ENCODE measurements around the gene E2F2. TPM values are rescaled to one million over a fixed set of nuclear protein-coding genes. Genes with fewer than 3 reads are reported as not detected.

E2F2 gene
- total RNA-seq, 1 experiment from 2014 or later, result 5.1 TPM

GRCh38 chr1:23562137-23562876, 31.3 kb upstream of the E2F2 start:
- Mint-ChIP-seq H3K4me1 (peaks cover 68 to 76% of the 10 kb centered on the region in 2 experiments), H3K36me3 (ENCODE audit: insufficient read depth in 1 of 3, low read depth in 3 of 3) (peaks cover 9 to 15% (median 12%) of the 10 kb centered on the region in 3 experiments; a peak in 6 of 7 replicates), H3K27ac (peak overlapping the region; percentile 36 to 100 (median 99); a peak in 6 of 7 replicates), H3K4me3 (peak overlapping the region; percentile 42 to 53), H3K27me3 (ENCODE audit: low read depth) (peaks cover 15% of the 10 kb centered on the region), H3K9me3 (peaks cover 0 to 2% of the 10 kb centered on the region in 2 experiments; a peak in 1 of 5 replicates)
- no peak overlapping the region for H2BK15ac ChIP-seq (ENCODE audit: low read depth, low read length)
- no peak overlapping the region for H4K5ac ChIP-seq (ENCODE audit: insufficient read length, low read depth, low read length)
- no peaks in the 10 kb centered on the region for H4K20me1 ChIP-seq (ENCODE audit: control insufficient read depth, insufficient read depth, insufficient read length)
- H3K23me2 ChIP-seq (ENCODE audit: insufficient read length, low read depth, low read length, poor library complexity, severe bottlenecking), result peaks cover 22% of the 10 kb centered on the region
- peak overlapping the region; percentile 54; the same call in 1 of the 2 replicates for H3K14ac ChIP-seq (ENCODE audit: insufficient read depth, low read length)
- peak overlapping the region; percentile 29 for H3K27ac ChIP-seq (ENCODE audit: insufficient read length, low read depth, low read length)
- peak overlapping the region; percentile 49 for H3K18ac ChIP-seq (ENCODE audit: insufficient read length, low read depth, low read length)
- no peak overlapping the region; the same call in 1 of the 2 replicates for H3K4ac ChIP-seq (ENCODE audit: low read depth, low read length)
- no CpG with 5 or more reads among the region's 19 CpGs for whole genome bisulfite sequencing (ENCODE audit: extremely low coverage, insufficient read length, low lambda C conversion rate)
- H3K9ac ChIP-seq (ENCODE audit: extremely low read depth, insufficient read length, low read length), result peak overlapping the region; percentile 32
- no peak for TF ChIP-seq CTCF (conservative IDR thresholded peaks at IDR 0.05)
- no peak overlapping the region for H4K8ac ChIP-seq (replicated peaks; ENCODE audit: insufficient read length, low read depth, low read length)
- peak overlapping the region; percentile 16 for H3K4me2 ChIP-seq (ENCODE audit: insufficient read depth, insufficient read length, low read length)
- no peak overlapping the region for H2BK5ac ChIP-seq (ENCODE audit: insufficient read length, low read length)
- no peak overlapping the region for H3K56ac ChIP-seq (ENCODE audit: insufficient read length, low read depth, low read length)
- H4K91ac ChIP-seq (ENCODE audit: insufficient read length, low read depth, low read length), result no peak overlapping the region
- no peaks in the 10 kb centered on the region for H3K9me3 ChIP-seq (ENCODE audit: control insufficient read depth, low read depth, low read length)
- no peak overlapping the region for H3K23ac ChIP-seq (ENCODE audit: insufficient read length, low read depth, low read length)
- H3K79me2 ChIP-seq (ENCODE audit: insufficient read depth, low read length), result peaks cover 7% of the 10 kb centered on the region; the same call in 1 of the 2 replicates
- peak; percentile 95 for DNase-seq
- H2AFZ ChIP-seq (ENCODE audit: low read length), result no peak overlapping the region
- H2BK12ac ChIP-seq (ENCODE audit: insufficient read length, low read depth, low read length), result no peak overlapping the region
- peak overlapping the region; percentile 48 for H3T11ph ChIP-seq (ENCODE audit: low read length)
- H2BK20ac ChIP-seq (ENCODE audit: low read depth, low read length, poor library complexity, severe bottlenecking), result peak overlapping the region; percentile 26
- no peak overlapping the region for H2BK120ac ChIP-seq (ENCODE audit: low read depth, low read length, poor library complexity, severe bottlenecking)
- peaks cover 12% of the 10 kb centered on the region; the same call in 1 of the 2 replicates for H3K4me1 ChIP-seq (ENCODE audit: insufficient read depth, low read length)
- no peak overlapping the region for H2AK5ac ChIP-seq (ENCODE audit: insufficient read length, low read length)
- H3K27me3 ChIP-seq (ENCODE audit: insufficient read depth, low read length), result no peaks in the 10 kb centered on the region
- H3K79me1 ChIP-seq (ENCODE audit: insufficient read depth, low read depth, low read length, poor library complexity, severe bottlenecking), result no peaks in the 10 kb centered on the region
